Hematopoietic multipotent progenitor cell treated with erythropoietin and hydrocortisone succinate and interleukin-3 and kit ligand, for 17 days (in vitro differentiated cells): ENCODE data around the gene KCNG1.

Source experiments
- DNase-seq: peaks from one replicate; pipeline ENCODE4 v3.0.0-alpha.2; 2015; ENCODE audit warnings: low spot score

The KCNG1 gene

DNA sequence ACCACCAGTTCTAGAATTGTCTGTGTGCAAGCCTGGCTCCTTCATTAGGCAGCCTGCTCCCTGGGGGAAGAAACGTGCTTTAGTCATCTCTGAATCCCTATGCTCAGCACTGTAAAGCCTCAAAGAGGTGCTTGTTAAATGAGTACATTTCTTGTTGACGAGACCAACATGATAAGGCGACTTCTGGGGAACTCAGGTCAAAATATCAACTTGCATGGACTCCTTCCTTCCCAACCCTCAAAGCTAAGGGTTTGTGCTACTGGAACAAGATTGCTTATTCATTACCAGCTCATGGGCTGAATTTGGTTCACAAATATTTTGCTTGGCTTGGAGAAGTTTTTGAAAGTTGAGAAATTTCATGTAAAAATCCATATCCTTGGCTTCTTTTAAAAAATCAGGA lies 10.6 kb downstream of the KCNG1 start:
- no peak for DNase-seq

DNA sequence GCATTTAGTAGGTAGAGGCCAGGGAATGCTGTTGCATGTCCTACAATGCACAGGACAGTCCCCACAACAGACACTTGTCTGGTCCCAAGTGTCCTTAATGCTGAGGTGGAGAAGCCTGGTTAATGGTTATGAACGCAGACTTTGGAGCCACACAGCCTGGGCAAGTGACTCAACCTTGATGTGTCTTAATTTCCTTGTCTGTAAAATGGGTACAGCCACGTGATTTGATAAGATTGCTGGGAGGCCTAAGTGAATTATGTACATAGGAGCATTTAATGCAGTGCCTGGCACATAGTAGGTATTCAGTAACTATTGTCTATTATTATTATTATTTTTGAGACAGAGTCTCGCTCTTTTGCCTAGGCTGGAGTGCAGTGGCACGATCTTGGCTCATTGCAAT lies 11.4 kb downstream of the KCNG1 start:
- no peak for DNase-seq

DNA sequence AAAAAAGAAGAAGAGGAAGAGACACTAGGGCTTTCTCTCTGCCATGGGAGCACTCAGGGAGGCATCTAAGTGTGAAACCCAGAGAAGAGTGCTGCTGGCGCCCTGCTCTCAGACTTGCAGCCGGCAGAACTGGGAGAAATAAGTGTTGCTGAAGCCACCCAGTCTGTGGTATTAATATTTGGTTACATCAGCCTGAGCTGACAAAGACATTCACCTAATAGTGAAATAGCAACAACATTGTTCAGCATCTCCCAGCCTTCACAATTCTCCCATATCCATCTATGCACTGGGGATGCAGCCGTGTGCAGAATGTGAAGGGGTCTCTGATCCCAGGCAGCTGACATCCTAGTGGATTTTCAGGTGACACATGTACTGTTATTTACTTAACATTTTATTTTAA lies 12.0 kb downstream of the KCNG1 start:
- DNase-seq: no peak

DNA sequence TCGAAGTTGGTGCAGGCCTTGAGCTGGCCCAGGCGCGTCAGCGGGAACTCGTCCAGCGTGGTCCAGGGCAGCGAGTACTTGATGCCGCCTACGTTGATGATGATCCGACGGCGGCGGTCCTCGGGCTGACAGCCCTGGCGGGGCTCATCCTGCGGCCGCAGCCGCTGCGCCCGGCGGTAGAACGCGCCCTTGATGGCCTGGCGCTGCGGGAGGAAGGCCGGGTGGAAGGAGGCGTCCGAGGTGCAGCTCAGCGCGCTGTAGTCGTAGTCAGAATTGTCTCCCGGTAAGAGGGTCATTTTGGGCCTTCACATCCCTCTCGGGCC lies 12.9 kb downstream of the KCNG1 start:
- DNase-seq: no peak

DNA sequence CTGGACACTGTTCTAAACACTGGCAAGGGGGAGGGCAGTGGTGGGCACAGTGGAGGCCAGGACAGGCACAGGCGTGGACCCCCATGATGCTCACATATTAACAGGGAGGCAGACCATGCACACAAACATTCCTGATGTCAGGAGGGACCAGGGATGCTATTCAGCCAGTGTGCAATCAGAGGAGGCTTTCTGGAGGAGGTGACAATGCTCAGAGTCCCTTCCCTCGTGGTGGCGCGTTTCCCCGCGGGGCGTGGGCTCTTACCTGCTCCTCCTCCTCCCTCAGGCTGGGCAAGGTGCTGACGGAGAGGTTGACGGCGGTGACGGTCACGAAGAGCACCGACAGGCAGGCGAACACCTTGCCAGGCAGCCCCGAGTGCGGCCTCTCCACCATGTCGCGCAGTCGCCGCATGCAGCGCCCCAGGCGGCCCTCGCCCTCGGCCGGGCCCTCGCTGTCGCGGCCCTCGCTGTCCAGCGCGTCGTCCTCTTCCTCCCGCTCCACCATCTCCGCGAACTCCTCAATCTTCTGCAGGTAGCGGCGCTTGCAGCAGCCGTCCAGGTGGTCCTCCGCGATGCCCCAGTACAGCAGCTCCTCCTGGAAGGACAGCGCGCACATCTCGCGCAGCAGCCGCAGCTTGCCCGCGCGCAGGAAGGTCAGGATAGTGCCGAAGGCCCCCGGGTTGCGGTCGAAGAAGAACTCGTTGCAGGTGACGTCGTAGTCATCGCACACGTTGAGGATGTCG lies 13.4 kb downstream of the KCNG1 start:
- no peak for DNase-seq

DNA sequence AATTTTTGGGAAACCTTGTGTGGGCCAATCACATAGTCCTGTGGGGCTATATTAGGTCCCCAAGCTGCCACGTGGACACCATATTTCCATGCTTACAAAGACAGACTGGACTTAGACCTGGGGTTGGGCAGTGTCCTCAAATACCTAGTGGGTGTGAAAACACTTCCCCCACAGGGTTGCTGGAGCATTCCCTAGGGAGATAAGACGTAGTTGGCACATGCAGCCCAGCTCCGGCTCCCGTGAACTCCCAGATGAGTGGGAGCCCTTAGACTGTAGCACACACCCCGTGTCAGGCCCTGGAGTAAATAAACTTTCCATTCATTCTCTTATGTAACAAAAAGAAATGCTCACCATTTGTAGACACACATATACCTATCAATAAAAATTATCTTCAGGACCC lies 14.2 kb downstream of the KCNG1 start:
- DNase-seq: no peak

DNA sequence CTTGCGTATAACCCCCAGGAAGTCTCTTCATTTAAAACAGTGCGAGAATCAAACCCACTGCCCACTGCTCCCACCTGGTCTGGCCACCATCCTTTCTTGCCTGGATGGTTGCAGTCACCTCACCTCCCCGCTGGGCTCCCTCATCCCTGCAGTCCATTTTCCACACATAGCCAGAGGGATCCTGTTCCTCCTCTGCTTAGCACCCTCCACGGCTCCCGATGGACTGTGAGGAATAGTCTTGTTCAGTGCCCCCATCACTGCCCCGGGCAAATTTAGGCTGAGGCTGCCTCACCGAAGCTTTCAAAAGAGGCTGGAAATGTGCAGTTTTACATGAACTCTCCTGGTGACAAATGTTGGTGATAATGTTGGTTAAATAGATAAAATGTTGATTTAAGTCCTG lies 17.7 kb downstream of the KCNG1 start:
- DNase-seq: no peak

DNA sequence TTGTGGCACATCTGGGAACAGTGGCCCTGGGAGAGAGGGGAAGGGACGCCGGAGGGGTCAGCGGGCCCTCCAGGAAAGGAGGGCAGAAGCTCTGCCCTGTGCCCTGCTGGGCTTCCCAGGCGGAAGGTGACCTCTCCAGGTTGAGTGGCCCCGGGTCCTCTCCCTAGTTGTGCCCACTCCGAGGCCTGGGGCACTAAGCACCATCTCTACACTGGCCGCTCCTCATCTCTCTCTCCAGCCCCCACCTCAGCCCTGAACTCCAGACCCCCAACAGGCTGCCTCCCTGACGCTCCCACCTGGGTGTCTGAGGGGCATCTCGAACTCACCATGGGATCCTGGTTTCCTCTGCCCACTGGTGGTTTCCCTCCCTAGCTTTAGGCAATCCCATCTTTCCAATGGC lies 18.1 kb downstream of the KCNG1 start:
- no peak for DNase-seq

DNA sequence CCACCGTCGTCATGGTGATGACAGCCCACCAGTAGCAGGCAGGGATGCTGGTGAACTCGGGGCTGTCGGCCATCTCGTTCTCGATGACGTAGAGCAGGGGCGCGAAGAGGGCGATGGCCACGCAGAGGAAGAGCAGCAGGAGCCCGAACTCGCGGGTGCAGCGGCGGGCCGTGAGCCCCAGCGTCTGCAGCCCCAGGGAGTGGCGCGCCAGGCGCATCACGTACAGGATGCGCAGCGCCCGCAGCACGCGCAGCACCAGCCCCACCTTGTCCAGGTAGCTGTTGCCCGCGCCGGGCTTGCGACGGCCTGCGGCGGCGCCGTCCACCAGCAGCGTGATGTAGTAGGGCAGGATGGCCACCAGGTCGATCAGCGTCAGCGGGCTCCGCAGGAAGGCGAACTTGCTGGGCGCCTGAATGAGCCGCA lies 18.6 kb downstream of the KCNG1 start:
- no peak for DNase-seq

DNA sequence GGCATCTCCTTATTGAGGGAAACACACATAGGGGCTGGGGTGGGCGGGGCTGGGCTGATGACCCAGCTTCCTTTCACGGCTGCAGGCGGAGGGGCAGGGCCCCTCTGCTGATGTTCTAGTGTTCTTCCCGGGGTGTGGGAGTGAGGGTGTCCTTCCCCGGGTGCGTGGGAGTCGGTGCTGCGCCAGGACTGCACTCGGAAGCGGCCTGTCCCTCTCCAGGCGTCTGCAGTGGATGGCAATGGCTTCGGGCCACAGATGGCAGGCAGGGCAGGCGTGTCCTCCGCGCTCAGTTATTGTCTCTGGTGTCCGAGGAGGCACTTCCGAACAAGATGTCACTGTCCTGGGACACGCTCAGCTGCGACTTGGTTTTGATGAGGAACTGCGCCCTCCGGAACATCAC lies 19.2 kb downstream of the KCNG1 start:
- no peak for DNase-seq

DNA sequence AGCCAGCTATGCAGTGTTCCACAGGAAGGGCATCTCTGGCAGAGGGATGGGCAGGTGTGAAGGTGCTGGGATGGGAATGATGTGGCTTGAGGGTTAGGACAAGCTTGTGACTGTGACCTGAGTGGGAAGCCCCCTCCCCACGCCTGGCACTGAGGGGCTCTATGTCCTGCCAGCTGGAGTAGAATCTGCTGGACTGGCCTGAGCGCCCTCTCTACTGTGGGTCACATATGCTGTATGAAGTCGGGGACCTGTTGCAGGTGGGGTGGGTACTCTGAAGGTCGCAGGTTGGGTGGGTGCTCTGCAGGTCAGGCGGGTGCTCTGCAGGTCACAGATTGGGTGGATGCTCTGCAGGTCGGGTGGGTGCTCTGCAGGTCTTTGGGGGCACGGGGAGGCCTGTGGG lies 20.3 kb downstream of the KCNG1 start:
- DNase-seq: no peak

DNA sequence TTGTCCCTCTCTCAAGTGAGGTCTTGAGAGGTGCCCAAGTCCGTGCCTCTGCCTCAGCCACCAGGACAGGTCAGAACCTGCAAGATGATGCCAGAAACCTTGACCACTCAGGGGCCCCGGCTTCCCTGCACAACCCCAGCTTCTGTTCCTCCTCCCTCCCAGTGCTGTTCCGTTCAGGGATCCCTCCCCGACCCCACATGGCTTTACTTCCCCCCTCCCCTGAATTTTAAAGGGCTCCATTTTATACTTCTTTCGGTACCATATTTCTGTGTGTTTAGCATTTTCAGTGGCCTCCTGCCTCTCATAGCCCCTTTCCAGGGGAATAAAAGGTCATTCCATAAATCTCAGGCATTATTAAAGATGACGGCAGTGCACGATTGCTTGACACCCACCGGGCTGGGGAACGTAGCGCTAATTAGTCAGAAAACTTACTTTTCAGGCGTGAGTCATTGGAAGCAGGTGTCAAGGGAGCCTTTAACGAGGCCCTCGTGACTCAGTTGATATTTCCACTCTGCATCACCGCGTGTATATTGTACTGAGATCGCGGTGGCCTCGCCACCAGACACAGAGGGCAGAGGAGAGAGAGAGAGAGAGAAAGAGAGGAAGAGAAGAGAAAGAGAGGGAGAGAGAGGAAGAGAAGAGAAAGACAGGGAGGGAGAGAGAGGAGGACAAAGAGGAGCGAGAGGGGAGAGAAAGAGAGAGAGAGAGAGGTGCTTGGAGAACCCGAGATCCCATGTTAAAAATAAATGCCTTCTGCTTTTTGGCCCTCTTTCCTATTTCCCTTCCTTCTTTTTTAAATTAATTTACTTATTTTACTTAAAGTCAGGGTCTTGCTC lies 21.3 kb downstream of the KCNG1 start:
- no peak for DNase-seq

DNA sequence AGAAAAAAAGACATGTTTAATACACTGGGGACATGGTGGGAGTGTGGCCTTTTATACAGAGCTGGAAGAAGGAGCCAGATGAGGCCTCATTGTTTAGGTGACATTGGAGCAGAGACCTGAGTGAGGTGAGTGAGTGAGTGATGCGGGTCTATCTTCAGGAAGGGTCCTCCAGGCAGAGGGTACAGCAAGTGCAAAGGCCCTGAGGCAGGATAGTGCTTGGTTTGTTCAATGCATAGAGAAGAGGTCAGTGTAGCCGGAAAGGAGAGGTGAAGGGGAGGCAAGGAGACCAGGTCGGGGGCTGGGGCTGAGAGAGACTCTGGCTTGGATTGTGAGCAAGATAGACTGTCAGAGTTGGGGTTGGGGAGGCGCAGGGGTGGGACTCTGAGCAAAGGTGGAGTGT lies 23.6 kb downstream of the KCNG1 start:
- no peak for DNase-seq

DNA sequence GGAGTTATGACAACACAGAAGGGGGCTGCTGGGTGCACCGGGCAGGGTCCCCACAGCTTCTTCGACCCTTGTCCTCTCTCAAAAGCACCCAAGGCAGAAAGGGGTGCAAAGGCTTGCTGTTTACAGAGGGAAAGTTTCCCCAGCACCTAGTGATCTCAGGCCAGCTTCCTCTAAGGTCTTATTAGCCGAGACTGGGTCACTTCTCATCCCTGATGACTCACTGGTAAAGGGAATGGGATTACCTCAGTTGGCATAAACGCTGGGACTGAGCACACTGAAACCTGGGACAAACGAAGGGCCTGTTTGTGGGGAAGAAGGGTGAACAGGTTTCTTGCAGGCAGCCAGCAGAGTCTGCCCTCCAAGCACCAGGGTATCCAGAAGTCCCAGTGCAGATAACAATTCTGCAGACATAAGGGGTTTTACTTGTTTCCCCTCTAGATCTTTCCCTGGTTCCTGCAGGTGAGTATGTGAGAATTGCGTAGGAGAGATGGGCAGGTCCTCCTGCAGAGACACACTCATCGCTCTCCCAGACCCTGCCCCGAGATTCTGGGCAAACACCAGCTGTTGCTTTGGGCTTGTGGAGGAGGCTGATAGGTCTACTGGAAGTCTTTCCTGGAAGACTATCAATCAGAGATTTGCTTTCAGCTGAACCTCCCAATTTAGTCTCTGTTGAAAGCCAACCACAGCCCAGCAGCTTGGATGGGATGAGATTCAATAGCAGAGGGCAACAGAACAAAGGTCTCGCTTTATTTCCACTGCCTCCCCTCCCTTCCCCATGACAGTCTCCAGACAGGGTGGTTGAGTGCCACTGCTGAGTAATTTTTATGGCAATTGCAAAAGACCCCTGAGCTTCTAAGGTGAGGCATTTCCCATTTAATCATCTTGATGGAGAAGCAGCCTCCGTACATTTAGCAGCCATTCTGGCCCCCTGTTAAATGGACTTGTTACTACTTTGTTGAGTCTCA lies 25.7 kb downstream of the KCNG1 start:
- no peak for DNase-seq

DNA sequence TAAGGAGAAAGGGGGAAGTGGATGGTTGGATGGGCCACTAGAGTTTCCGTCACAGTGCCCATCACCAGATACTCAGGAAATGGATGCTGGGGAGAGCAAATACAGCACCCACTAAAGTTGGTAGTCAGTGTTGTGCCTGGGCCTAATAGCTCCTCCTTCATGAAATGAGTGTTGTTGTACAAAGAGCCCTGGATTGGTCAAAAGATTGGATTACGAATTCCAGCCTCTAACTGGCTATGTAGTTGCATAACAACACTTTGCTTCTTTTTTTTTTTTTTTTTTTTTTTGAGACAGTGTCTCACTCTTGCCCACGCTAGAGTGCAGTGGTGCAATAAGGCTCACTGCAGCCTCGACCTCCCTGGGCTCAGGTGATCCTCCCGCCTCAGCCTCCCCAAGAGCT lies 27.4 kb downstream of the KCNG1 start:
- DNase-seq: no peak

DNA sequence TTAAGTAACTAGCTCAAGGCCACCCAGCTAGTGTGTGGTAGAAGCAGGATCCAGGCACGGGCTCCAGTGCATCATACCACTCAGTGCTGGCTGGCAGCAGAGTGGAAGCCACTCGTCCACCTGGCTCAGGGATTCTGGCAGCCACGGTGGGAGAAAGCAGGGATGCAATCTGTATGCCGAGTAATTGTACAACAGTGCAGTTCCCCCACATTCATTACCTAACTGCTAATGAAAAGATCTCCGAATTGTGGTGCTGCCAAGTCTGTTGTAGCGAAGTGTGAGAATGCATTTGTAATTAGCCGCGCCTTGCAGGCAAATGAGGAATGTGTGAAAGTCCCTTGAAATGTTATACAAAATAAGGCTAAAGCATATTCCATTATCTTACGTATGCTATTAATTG lies 29.0 kb downstream of the KCNG1 start:
- no peak for DNase-seq

DNA sequence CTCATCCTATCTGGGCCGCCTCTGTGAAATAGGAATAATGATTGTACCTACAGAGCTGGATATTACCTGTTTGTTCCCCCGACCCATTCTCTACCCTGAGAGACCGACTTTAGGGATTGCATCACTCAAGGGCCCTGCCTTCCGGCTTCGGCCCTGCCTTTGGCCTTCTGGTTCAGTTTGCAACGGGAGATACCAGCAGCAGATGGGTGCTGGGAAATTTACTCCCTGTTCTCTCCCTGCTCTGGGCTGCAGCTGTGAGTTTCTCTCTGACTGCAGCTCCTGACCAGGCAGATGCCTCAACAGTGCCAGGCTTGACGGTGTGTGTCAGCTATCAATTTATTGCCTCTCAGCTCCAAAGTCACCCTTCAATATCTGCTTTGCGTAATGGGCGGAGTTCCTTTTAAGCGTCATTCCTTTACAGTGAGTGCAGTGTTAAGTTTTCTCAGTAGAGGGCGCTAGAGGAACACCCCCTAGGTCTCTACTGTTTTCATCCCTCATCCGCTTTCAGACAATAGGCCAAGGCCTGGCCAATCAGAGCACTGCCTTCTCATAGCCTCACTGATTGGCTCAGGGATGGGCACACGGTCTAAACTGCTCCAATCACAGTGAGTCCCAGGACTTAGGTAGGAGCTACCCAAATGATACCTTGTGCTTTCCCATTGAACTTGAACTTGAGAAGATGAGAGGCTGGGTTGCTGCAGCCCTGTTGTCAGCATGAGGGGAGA lies 30.0 kb downstream of the KCNG1 start:
- DNase-seq: peak; percentile 65

DNA sequence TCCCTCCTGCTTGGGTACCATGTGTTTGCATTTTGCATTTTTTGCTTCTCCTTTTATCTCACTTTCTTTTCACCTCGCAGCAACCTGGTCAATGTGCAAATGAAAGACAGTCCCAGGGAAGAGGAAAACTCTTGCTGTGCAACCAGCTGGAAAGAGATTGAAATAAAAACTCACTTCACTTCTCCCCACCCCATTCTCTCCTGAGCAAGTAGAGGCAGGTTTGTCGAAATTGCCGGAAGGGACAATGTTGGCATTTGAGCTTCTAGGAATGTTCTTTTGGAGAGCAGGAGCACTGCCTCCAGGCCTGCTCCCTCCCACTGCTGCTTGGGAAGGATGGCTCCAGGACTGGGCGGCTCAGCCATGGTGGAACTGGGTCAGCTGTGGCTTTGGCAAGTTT lies 30.6 kb downstream of the KCNG1 start:
- DNase-seq: no peak

DNA sequence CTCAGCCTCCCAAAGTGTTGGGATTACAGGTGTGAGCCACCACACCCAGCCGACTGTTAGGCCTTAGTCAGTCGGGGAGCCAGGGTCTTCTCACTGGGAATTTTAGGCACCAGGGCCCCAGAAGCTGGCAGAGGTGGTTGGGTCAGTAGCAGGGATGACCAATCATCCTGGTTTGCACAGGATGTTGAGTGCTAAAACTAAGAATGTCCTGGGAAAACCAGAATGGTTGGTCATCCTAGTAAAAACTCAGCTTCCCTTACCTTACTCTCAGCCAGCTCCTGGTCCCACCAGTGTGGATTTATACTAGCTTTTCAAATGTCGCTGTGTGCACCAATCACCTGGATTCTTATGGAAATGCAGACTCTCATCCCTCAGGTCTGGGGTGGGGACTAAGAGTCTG lies 31.8 kb downstream of the KCNG1 start:
- no peak for DNase-seq

DNA sequence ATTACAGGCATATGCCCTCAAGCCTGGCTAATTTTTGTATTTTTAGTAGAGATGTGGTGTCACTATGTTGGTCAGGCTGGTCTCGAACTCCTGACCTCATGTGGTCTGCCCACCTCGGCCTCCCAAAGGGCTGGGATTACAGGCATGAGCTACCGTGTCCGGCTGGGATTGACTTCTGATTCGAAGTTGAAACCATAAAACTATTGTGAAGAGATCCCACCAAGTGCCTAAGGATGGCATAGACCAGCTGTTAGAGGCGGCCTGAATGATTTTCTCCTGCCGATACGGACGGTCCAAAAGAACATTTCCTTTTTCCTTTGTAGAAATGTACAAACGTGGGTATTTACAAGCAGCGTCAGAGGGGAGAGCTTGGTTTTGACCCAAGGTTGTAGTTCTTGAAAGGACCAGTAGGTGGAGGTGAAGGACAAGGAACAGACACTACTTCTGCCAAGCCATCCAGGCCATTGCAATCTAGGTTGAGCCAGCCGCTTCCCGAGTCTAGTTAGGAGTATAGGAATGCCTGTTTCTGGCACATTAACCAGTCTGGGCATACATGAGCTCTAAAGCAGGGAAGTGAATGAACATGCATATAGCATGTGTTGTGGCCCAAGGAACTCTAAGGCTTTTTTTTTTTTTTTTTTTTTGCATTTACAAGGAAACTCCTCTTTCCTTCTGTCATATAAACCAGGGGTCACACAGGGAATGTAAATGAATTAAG lies 35.3 kb downstream of the KCNG1 start:
- DNase-seq: peak; percentile 78

DNA sequence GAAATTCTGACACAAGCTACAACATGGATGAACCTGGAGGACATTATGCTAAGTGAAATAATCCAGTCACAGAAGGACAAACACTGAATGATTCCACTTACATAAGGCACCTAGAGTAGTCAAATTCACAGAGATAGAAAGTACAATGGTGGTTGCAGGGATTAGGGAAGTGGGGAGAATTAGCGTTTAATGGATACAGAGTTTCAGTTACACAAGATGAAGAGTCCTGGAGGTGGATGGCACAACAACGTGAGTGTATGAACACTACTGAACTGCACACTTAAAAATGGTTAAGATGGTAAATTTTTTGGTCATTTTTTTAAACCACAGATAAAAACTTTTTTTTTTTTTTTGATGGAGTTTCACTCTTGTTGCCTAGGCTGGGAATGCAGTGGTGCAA lies 39.6 kb downstream of the KCNG1 start:
- no peak for DNase-seq
